Stimulated activated effector memory CD8-positive, alpha-beta T cell treated with anti-CD3 and anti-CD28 coated beads, Interleukin-12 subunit alpha, Interleukin-12 subunit beta, amount 100 ng/mL, for 72 hours (primary cell): ENCODE results near the gene NR2F2.

Source experiments
- ATAC-seq: fragments of 150-1000 bp; cut with Tn5 transposase; 2 replicates; pipeline ENCODE4 v1.10.0; 2021
- DNase-seq, 2 donors: peaks; one replicate each; pipeline ENCODE4 v3.0.0; 2021 to 2022; ENCODE audit warnings: low spot score in 2 of 2
- H3K27ac Mint-ChIP-seq: one replicate; pipeline ENCODE4 v1.8.0; 2022; ENCODE audit warnings: mild to moderate bottlenecking, mixed read lengths
- H3K36me3 Mint-ChIP-seq: one replicate; pipeline ENCODE4 v1.8.0; 2022; ENCODE audit warnings: mild to moderate bottlenecking, mixed read lengths
- H3K4me1 Mint-ChIP-seq: one replicate; pipeline ENCODE4 v1.8.0; 2022; ENCODE audit warnings: mixed read lengths
- H3K4me3 Mint-ChIP-seq: one replicate; pipeline ENCODE4 v1.8.0; 2022; ENCODE audit warnings: mild to moderate bottlenecking, mixed read lengths
- H3K9me3 Mint-ChIP-seq: one replicate; pipeline ENCODE4 v1.8.0; 2022; ENCODE audit warnings: mixed read lengths

NR2F2 gene

DNA sequence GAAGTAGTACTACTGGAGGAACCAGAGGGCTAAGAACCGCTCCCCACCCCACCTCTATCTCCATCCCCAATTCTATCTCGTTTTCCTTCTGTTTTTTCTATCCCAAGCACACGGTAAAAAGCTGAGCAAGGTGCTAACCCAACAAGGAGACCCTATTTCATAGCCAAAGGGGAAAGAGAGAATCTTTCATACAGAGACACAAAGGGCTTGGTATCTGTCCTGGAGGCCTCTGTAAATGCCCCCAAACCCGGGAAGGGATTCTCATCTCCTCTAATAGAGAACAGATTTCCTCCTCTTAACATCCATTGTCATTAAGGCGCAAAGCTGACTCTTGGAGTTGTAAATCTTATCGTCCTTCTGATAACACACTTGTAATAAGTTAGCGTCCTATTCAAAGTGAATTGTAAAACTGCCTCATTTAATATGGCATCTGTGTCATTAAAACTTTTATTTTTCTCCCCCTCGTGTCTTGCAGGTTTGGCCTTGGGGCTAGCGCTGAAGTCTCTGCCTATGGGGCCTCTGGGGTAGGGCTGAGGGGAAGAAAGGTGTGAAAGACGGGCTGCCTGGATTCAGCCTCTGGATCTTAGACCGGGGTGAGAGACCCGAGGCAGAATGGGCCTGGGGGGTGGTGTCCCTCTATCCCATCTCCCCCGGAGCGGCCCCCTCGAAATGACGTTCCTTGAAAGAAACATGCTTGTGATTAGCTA is 12.1 kb downstream of the NR2F2 start:
- H3K36me3 Mint-ChIP-seq = no peaks in the 10 kb centered on the region
- no peak overlapping the region for H3K27ac Mint-ChIP-seq
- H3K4me1 Mint-ChIP-seq = no peaks in the 10 kb centered on the region
- peaks cover 3% of the 10 kb centered on the region for H3K9me3 Mint-ChIP-seq
- DNase-seq (no peak), ATAC-seq (no peak)
- H3K4me3 Mint-ChIP-seq = no peak overlapping the region

- no peak overlapping the region for H3K4me3 Mint-ChIP-seq
- DNase-seq = no peak
- ATAC-seq = no peak
- peaks cover 3% of the 10 kb centered on the region for H3K9me3 Mint-ChIP-seq
- H3K4me1 Mint-ChIP-seq = no peaks in the 10 kb centered on the region
- H3K27ac Mint-ChIP-seq = no peak overlapping the region
- H3K36me3 Mint-ChIP-seq = no peaks in the 10 kb centered on the region
Measured at GRCh38 chr15:96343113-96344059, 12.9 kb downstream of the NR2F2 start.

DNA sequence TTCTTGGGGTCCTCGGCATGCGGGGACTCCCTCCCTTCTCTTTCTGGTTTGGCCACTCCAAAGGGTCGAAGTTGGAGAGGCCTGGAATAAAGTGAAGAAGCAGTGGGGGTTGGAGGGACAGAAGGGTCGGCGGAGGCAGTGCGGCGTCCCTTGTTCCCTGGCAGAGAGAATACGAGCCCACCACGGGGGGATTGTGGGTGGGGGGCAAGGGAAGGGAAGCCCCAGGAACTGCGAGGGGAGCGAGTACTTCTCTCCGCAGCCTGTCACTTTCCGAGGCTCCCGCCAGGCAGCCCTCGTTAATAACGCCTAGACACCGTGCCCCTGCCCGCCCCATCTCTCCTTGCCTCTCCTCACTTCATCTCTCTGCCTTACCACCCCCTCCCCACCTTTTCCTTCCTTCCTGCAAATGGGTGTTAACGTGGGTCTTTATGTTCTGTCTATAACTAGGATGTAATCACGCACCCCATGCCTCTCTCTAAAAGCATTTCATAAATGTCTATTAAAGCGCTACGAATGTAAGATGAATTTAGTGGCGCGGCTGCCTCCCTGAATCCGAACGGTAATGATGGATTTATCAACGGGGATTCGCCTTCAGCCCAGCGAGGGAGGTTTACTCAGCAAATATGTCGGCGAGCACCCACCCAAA is 13.7 kb downstream of the NR2F2 start:
- Mint-ChIP-seq H3K4me3 (no peak overlapping the region), H3K4me1 (no peaks in the 10 kb centered on the region), H3K9me3 (peaks cover 3% of the 10 kb centered on the region), H3K27ac (no peak overlapping the region), H3K36me3 (no peaks in the 10 kb centered on the region)
- no peak for DNase-seq
- ATAC-seq = no peak

DNA sequence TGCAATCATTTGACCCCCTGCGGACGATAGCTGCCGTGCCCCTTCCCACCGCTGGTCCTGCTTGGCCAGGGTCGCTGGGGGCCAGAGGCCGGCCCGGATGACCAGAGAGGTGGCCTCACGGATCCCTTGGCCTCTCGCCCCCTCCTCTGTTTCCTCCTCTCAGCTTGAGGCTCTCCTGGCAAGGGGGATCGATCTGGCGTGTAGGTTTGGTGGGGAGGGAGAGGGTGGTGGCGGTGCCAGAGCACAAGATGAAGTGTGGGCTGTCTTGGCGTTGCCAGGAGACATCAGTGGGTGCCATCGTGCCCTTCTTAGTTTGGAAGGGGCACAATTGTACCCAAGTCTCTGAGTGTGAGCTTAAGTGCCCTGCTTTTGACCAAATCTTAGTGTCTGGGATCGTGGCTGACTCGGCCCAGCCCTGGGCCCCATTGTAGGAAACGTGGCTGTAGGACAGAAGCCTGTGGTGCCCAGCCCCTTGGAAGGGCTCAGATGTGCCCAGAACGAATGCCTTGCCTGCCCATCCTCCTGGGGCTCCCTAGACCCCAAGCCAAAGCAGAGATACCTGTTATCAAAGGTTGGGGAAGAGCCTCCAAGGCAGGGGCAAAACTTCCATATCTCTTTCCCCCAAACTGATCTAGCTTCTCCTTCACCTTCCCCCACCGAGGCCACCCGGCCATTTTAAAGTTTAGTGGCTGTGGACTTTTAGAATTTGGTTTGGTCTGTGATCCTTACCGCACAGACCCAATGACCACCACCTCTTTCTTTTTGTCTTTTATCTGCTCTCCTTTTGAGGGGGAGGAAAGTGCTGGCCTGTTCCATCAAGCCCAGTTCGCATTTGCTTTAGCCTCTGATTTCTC is 14.4 kb downstream of the NR2F2 start:
- no peak overlapping the region for H3K27ac Mint-ChIP-seq
- H3K36me3 Mint-ChIP-seq = no peaks in the 10 kb centered on the region
- H3K9me3 Mint-ChIP-seq = peaks cover 3% of the 10 kb centered on the region
- DNase-seq = no peak
- H3K4me1 Mint-ChIP-seq = no peaks in the 10 kb centered on the region
- H3K4me3 Mint-ChIP-seq = no peak overlapping the region
- no peak for ATAC-seq

DNA sequence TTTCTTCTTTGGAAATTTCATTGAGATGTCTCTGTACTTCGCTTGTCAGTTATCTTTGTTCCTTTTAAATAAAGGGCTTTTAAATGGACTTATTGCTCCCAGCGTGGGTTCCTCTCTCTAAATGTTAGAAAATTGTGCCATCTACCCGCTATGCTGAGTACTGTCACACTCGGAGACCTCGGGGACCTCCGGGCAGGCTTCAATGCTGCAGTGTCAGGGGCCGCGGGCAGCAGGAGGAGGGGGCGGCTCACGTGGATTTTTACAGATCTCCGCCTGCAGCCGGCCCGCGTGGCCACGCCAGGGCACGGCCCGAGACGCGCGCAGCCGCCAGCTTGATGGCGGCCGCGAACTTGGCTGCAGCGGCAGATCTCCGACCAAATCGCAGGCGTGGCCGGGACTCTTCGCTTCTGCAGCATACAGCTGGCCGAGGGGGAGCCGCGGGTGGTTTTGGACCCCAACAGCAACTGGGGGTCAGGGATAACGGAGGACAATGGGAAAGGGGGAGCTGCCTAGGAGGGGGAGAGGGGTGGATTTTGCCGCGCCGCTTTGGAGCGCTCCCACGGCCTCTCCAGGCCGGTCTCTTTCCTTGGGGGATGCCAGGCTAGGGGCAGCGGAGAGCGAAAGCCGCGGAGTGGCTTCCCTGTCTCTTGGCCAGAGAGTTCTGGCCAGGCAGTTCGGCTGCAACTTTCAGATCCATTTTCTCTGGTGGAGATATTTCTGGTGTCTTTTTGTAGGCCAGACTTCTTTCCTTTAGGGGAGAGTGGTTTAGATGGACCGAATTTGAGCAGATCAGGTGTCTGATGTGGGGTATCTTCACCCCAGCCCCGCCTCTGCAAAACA is 15.3 kb downstream of the NR2F2 start:
- ATAC-seq (no peak), DNase-seq (no peak)
- Mint-ChIP-seq H3K36me3 (no peaks in the 10 kb centered on the region), H3K9me3 (peaks cover 3% of the 10 kb centered on the region), H3K4me1 (no peaks in the 10 kb centered on the region), H3K27ac (no peak overlapping the region), H3K4me3 (no peak overlapping the region)

- Mint-ChIP-seq H3K27ac (no peak overlapping the region), H3K4me1 (peaks cover 5% of the 10 kb centered on the region), H3K36me3 (no peaks in the 10 kb centered on the region), H3K4me3 (no peak overlapping the region), H3K9me3 (peaks cover under 1% of the 10 kb centered on the region)
- no peak for DNase-seq
- no peak for ATAC-seq
Measured at GRCh38 chr15:96346409-96346970, 16.0 kb downstream of the NR2F2 start.

- Mint-ChIP-seq H3K9me3 (no peaks in the 10 kb centered on the region), H3K4me1 (peaks cover 5% of the 10 kb centered on the region), H3K27ac (no peak overlapping the region), H3K4me3 (no peak overlapping the region), H3K36me3 (no peaks in the 10 kb centered on the region)
- ATAC-seq = no peak
- DNase-seq = no peak
Measured at GRCh38 chr15:96347181-96348111, 16.9 kb downstream of the NR2F2 start.

GRCh38 chr15:96348112-96349027 is 17.9 kb downstream of the NR2F2 start:
- Mint-ChIP-seq H3K9me3 (no peaks in the 10 kb centered on the region), H3K4me1 (peaks cover 5% of the 10 kb centered on the region), H3K27ac (no peak overlapping the region), H3K4me3 (no peak overlapping the region), H3K36me3 (no peaks in the 10 kb centered on the region)
- ATAC-seq (no peak), DNase-seq (no peak)

DNA sequence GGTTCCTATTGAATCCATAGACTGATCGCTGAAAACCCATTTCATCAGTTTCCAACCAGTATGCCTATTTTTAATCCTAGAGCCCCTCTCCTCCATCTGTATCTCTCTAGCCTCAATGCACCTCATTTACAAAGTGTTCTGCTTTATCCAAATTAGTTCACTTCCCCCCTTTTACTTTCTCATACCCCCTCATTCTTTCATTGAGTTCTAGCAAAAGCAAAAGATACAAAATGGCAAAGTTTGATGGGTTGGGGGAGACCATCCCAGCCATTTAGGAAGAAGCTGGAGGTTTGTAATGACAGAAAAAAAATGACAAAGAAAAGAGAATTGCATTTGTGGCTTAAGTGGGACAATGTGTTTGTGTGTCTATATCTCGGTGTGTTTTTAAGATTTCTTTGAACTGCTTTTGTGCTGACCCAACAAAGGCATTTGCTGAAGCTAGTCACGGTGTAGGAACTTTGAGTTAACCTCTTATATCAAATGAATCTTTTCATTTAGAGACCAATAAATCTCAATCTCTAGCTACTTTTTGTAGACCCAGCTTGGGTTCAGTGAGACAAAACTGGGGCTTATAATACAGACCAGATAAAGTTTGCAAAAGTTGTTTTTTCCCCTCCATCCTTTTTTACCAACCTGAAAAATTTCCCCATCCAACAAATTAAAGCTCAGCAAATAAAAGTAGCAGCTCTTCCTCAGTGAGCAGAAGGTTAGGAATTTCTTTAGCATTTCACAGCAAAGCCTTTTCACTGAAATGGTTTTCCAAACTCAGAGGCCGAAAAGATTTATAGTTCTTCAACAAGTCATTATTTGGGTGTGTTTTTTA is 18.7 kb downstream of the NR2F2 start:
- DNase-seq (no peak), ATAC-seq (no peak)
- no peaks in the 10 kb centered on the region for H3K9me3 Mint-ChIP-seq
- no peaks in the 10 kb centered on the region for H3K36me3 Mint-ChIP-seq
- H3K4me1 Mint-ChIP-seq = peaks cover 5% of the 10 kb centered on the region
- no peak overlapping the region for H3K4me3 Mint-ChIP-seq
- H3K27ac Mint-ChIP-seq = no peak overlapping the region

DNA sequence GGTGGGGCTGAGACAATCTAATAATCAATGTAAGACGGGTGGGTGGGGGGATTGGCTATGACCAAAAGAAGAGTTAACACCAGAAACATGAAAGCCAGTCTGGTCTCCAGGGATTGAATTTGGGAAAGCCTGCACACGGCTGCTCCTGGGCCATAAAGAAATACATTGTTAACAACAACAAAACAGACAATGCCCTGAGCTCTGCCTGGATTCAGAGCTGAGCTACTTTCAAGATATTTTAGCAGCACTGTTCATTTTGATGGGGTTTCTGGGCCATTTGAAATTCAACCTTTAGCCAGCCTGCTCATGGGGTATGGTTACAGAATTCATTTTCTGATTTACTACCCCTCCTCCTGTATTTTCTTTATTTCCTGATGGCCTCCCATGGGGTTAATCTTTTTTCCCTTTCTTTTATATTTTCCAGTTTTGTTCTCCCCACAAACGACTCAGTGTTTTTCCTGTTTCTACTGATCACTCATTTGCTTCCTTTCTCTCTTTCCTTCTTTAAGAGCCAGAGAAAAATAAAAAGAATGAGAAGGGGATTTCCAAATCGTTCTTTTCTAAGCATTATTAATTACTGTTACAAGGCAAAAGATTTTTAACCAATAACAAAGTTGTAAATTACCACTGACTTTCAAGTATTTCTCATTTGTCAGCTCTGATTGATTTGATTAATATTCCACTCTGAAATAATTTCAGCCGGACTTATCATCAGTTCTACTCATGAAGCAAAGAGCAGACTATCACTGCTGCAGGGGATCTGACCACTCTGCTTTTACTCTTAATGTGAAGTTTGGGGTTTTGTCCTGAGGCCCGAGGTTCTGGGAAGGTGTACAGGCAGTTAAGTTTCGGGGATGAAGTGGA is 19.6 kb downstream of the NR2F2 start:
- H3K4me1 Mint-ChIP-seq = peaks cover 5% of the 10 kb centered on the region

More for the DNA sequence above, 19.6 kb downstream of the NR2F2 start:
- Mint-ChIP-seq H3K9me3 (no peaks in the 10 kb centered on the region), H3K36me3 (no peaks in the 10 kb centered on the region), H3K4me3 (no peak overlapping the region), H3K27ac (no peak overlapping the region)
- DNase-seq (no peak), ATAC-seq (no peak)
